Stimulated activated CD8-positive, alpha-beta memory T cell treated with anti-CD3 and anti-CD28 coated beads, Interleukin-12 subunit alpha, Interleukin-12 subunit beta, amount 100 ng/mL, for 24 hours (primary cell): ENCODE data around the gene PPP2R3A.

Source experiments
- DNase-seq: peaks from one replicate; pipeline ENCODE4 v3.0.0-alpha.2; 2020; ENCODE audit errors: extremely low read depth

Gene PPP2R3A

GRCh38 chr3:135973841-135974240 lies 8.3 kb downstream of the PPP2R3A start:
- DNase-seq: no peak

- DNase-seq: no peak
Measured at GRCh38 chr3:135975053-135975452, 9.5 kb downstream of the PPP2R3A start.

- DNase-seq: no peak
Measured at GRCh38 chr3:135975536-135975935, 10.0 kb downstream of the PPP2R3A start.

GRCh38 chr3:135980343-135980742 lies 14.8 kb downstream of the PPP2R3A start:
- DNase-seq: no peak

GRCh38 chr3:135981701-135982403 lies 16.3 kb downstream of the PPP2R3A start:
- DNase-seq: no peak

GRCh38 chr3:135982404-135982761 lies 16.9 kb downstream of the PPP2R3A start:
- no peak for DNase-seq

- DNase-seq: no peak
Measured at GRCh38 chr3:135982922-135983581, 17.5 kb downstream of the PPP2R3A start.

- no peak for DNase-seq
Measured at GRCh38 chr3:135987661-135988060, 22.1 kb downstream of the PPP2R3A start.

- DNase-seq: no peak
Measured at GRCh38 chr3:135989242-135989641, 23.7 kb downstream of the PPP2R3A start.

GRCh38 chr3:135990903-135991302 lies 25.4 kb downstream of the PPP2R3A start:
- DNase-seq: no peak

GRCh38 chr3:135991621-135992020 lies 26.1 kb downstream of the PPP2R3A start:
- DNase-seq: no peak

GRCh38 chr3:135992072-135992471 lies 26.5 kb downstream of the PPP2R3A start:
- DNase-seq: no peak

GRCh38 chr3:135994708-135995337 lies 29.3 kb downstream of the PPP2R3A start:
- no peak for DNase-seq

- DNase-seq: no peak
Measured at GRCh38 chr3:135995766-135996165, 30.2 kb downstream of the PPP2R3A start.

- no peak for DNase-seq
Measured at GRCh38 chr3:135997554-135998320, 32.2 kb downstream of the PPP2R3A start.

- no peak for DNase-seq
Measured at GRCh38 chr3:136008221-136008620, 42.7 kb downstream of the PPP2R3A start.

GRCh38 chr3:136008732-136009470 lies 43.4 kb downstream of the PPP2R3A start:
- DNase-seq: no peak

- DNase-seq: no peak
Measured at GRCh38 chr3:136018876-136019275, 53.3 kb downstream of the PPP2R3A start.

- DNase-seq: no peak
Measured at GRCh38 chr3:136021803-136022202, 56.3 kb downstream of the PPP2R3A start.

- no peak for DNase-seq
Measured at GRCh38 chr3:136022529-136023263, 57.2 kb downstream of the PPP2R3A start.
